GM12873 (cell line): ENCODE data around the gene N4BP2L2.

ENCODE experiments used
- CTCF ChIP-seq: IDR thresholded peaks from 2 replicates; pipeline ENCODE4 v1.5.1; 2012; ENCODE audit warnings: low read depth, mild to moderate bottlenecking, moderate library complexity, low read length, control low read depth; ENCODE audit not compliant: insufficient read depth; ENCODE audit errors: missing control alignments

The N4BP2L2 gene

GRCh38 chr13:32430018-32430747 lies 108.4 kb downstream of the N4BP2L2 start:
- TF ChIP-seq CTCF, result no peak

DNA sequence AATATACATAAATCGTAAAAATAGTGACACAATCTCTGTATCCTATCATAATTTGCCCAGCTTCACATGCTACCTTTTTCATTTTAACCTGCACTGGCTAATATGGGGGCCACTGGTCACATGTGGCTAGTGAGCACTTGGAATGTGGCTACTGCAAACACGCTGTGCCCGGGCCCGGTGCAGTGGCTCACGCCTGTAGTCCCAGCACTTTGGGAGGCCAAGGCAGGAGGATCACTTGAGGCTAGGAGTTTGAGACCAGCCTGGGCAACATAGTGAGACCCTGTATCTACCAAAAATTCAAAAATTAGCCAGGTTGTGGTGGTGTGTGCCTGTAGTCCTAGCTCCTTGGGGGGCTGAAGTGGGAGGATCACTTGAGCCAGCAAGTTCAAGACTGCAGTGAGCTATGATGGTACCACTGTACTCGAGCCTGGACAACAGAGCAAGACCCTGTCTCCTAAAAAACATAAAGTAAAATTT lies 109.1 kb downstream of the N4BP2L2 start:
- no peak for TF ChIP-seq CTCF

DNA sequence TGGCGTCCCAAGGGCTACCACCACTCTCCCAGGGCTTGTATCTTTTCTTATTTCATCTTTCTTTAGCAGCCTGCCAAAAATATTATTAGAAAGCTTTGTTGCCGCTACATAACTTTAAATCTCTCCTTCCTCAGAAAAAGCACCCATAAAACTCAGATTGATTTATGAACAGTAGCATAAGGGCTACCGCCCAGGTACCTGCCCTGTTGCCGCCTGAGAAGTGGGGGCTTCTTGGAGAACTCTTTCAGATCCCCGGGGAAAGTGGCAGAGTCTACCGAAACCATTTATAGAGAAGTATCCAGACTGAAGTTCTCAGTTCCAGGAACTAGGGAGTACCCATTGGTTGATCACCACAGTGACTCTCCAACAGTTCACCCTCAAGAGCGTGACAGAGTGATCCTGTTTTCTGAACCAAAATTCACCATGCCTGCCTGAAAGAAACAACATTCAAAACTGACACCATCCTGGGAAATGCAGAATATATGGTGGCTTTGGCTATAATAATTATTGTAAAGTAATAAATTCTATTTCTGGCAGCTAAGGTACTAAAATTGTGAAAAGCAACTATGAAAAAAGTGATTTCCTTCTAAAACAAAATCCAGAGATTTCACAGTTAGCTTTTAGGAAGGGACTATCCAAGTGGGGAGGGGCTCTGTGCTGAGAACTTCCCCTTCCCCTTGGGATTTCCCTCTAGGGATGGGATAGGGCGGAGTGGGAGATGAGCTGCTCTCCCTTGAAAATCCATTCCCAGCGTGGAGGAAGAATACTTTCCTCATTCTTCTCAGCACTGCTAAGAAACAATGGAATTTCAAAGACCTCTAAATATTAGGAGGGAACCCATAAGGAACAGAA lies 109.8 kb downstream of the N4BP2L2 start:
- no peak for TF ChIP-seq CTCF

DNA sequence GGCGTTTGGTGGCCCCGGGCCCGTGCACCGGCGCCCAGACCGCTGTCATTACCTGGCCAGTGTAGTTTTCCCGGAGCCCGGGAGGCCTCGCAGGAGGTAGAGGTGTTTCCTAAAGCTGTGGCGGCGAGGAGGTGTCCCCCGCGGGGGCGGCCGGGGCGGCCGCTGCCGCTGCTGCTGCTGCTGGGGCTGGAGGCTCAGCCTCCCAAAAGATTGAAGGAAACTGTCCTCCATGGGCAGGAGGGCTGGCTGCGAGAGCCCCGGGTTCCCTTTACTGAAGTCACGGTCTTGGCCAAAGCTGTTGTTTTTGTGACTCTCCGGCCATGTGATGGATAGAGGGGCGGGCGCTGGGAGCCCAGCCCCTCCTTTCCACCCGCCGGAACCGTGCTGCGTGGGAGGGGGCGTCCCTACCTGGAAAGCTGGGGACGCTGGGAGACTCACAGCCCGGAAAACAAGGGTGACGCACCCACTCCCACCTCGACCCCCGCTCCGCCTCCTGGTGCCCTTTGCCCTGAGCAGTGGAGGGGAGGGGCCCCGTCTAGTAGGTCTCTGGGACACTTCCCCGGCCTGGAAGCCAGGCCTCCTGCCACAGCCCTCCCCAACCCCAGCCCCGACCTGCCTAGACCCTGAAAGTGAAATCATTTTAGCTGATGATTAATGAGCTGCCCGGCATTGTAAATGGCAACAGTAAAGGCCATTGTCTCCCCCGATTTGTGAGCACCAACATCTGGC lies 110.6 kb downstream of the N4BP2L2 start, which contains the start of gene N4BP2L1:
N4BP2L1 (minus strand) TSS at position 279 of the 729 bp plus-strand sequence; CDS start at position 231, 48 bp downstream.
- no peak for TF ChIP-seq CTCF

- TF ChIP-seq CTCF, result no peak
These were observed 111.4 kb downstream of the N4BP2L2 start for GRCh38 chr13:32426990-32427851.

- TF ChIP-seq CTCF, result no peak
These were observed 112.2 kb downstream of the N4BP2L2 start for GRCh38 chr13:32426191-32426989.
